HepG2 (cell line): ENCODE results near the gene AGXT. TPM values are rescaled to one million over a fixed set of nuclear protein-coding genes. Genes with fewer than 3 reads are reported as not detected.

Experiments
- CREB3 ChIP-seq: sonication (generic); formaldehyde crosslinking; IDR thresholded peaks from 2 replicates; pipeline ENCODE4 v1.5.0; 2020; ENCODE audit warnings: missing genetic modification reagents
- CREBL2 ChIP-seq: sonication (generic); formaldehyde crosslinking; IDR thresholded peaks from 2 replicates; pipeline ENCODE4 v1.8.1; 2023; ENCODE audit warnings: missing genetic modification reagents, mild to moderate bottlenecking, borderline replicate concordance
- HDAC2 ChIP-seq: sonication (generic); formaldehyde crosslinking; IDR thresholded peaks from 2 replicates; pipeline ENCODE4 v1.4.0; 2020; ENCODE audit warnings: missing genetic modification reagents
- HMG20B ChIP-seq: conservative IDR thresholded peaks from 2 replicates; pipeline ENCODE4 v1.6.1; 2016; ENCODE audit warnings: missing genetic modification reagents, missing compliant biosample characterization
- HMGXB3 ChIP-seq: sonication (generic); formaldehyde crosslinking; IDR thresholded peaks from 2 replicates; pipeline ENCODE4 v1.4.0; 2020; ENCODE audit warnings: missing genetic modification reagents, borderline replicate concordance
- IKZF1 ChIP-seq: fragments of 450-650 bp; IDR thresholded peaks from 2 replicates; pipeline ENCODE4 v1.7.1; 2016
- PCBP1 ChIP-seq: fragments of 200-400 bp; formaldehyde crosslinking; IDR thresholded peaks from 2 replicates; pipeline ENCODE4 v1.6.1; 2017; ENCODE audit warnings: mild to moderate bottlenecking, low read depth, low read length, borderline replicate concordance
- PRDM4 ChIP-seq: sonication (generic); formaldehyde crosslinking; IDR thresholded peaks from 2 replicates; pipeline ENCODE4 v1.9.0; 2021; ENCODE audit warnings: missing genetic modification reagents, borderline replicate concordance
- RARA ChIP-seq: IDR thresholded peaks from 2 replicates; pipeline ENCODE4 v1.6.1; 2016; ENCODE audit warnings: missing genetic modification reagents, missing compliant biosample characterization
- ZBTB1 ChIP-seq: sonication (generic); formaldehyde crosslinking; IDR thresholded peaks from 2 replicates; pipeline ENCODE4 v1.4.0; 2020; ENCODE audit warnings: missing genetic modification reagents, borderline replicate concordance
- ZFY ChIP-seq: sonication (generic); formaldehyde crosslinking; IDR thresholded peaks from 2 replicates; pipeline ENCODE4 v1.4.0; 2020; ENCODE audit warnings: missing genetic modification reagents
- ZMYM4 ChIP-seq: sonication (generic); formaldehyde crosslinking; IDR thresholded peaks from 2 replicates; pipeline ENCODE4 v1.8.1; 2023; ENCODE audit warnings: mild to moderate bottlenecking, missing genetic modification reagents
- ZNF256 ChIP-seq: sonication (generic); formaldehyde crosslinking; conservative IDR thresholded peaks from 2 replicates; pipeline ENCODE4 v1.4.0; 2020; ENCODE audit warnings: missing genetic modification reagents
- ZNF281 ChIP-seq: sonication (generic); formaldehyde crosslinking; IDR thresholded peaks from 2 replicates; pipeline ENCODE4 v1.4.0; 2020; ENCODE audit warnings: missing genetic modification reagents, borderline replicate concordance
- ZNF430 ChIP-seq: sonication (generic); formaldehyde crosslinking; IDR thresholded peaks from 2 replicates; pipeline ENCODE4 v1.9.0; 2021; ENCODE audit warnings: mild to moderate bottlenecking, missing genetic modification reagents
- ZNF549 ChIP-seq: sonication (generic); formaldehyde crosslinking; IDR thresholded peaks from 2 replicates; pipeline ENCODE4 v1.5.0; 2020; ENCODE audit warnings: missing genetic modification reagents
- ZNF552 ChIP-seq: sonication (generic); formaldehyde crosslinking; IDR thresholded peaks from 2 replicates; pipeline ENCODE4 v1.9.0; 2022; ENCODE audit warnings: missing genetic modification reagents, mild to moderate bottlenecking, borderline replicate concordance
- ZNF607 ChIP-seq: sonication (generic); formaldehyde crosslinking; IDR thresholded peaks from 2 replicates; pipeline ENCODE4 v1.5.1; 2020; ENCODE audit warnings: missing genetic modification reagents, mild to moderate bottlenecking, borderline replicate concordance
- polyA plus RNA-seq, 8 experiments: library from polyadenylated mRNA; depleted of rRNA in 3 of 8; stranded (reverse) in 7 of 8; unstranded in 1 of 8; fragments of >200 nt; fragmentation: Illumina TruSeq in 4 of 8; extraction: Trizol in 4 of 8; gene quantifications; 2 replicates each; pipeline versions ENCODE4 v1.2.1 to v1.2.3, GENCODE V29; 2011 to 2016; ENCODE audit warnings: low read depth in 4 of 8, missing spikeins in 1 of 8, mixed read lengths in 1 of 8; ENCODE audit not compliant: insufficient read depth in 1 of 8
- total RNA-seq, 5 experiments: library from RNA; depleted of rRNA; stranded (reverse); fragments of >200 nt; fragmentation: Illumina TruSeq; extraction: Trizol; gene quantifications; 2 replicates each; pipeline ENCODE4 v1.2.3, GENCODE V29; 2016; ENCODE audit warnings: low read depth in 1 of 5

AGXT gene
- total and polyA plus RNA-seq, 2 of the 13 experiments (the other 11 are each of a cell fraction or from before 2014, with no cell fraction given) = 41.9 to 96.1 TPM

- TF ChIP-seq CREB3 (CRISPR knock-in tag) (no peak), HMGXB3 (CRISPR knock-in tag) (no peak), CREBL2 (CRISPR knock-in tag) (no peak), RARA (CRISPR knock-in tag) (0 out of 2 replicates have a peak, but pooled peaks have one; percentile 33), PRDM4 (CRISPR knock-in tag) (no peak), HDAC2 (peak; percentile 60), IKZF1 (no peak), ZMYM4 (CRISPR knock-in tag) (peak; percentile 62; the same call in 1 of the 2 replicates), ZNF256 (CRISPR knock-in tag) (no peak; the same call in 1 of the 2 replicates), ZNF281 (CRISPR knock-in tag) (peak; percentile 79), ZNF549 (CRISPR knock-in tag) (no peak), PCBP1 (peak; percentile 86), ZBTB1 (CRISPR knock-in tag) (no peak), ZFY (CRISPR knock-in tag) (peak; percentile 35; the same call in 1 of the 2 replicates), ZNF552 (CRISPR knock-in tag) (no peak), ZNF430 (CRISPR knock-in tag) (0 out of 2 replicates have a peak, but pooled peaks have one; percentile 31), HMG20B (CRISPR knock-in tag) (no peak), ZNF607 (CRISPR knock-in tag) (peak; percentile 49; the same call in 1 of the 2 replicates)
Observed at GRCh38 chr2:240896871-240897692, 28.5 kb downstream of the AGXT start (continued).
